Measurements from ENCODE around the gene PDE4D. TPM values are rescaled to one million over a fixed set of nuclear protein-coding genes. Genes with fewer than 3 reads are reported as not detected.

PDE4D gene
- total RNA-seq, 2 experiments from 2014 or later = 164 to 175 TPM

DNA sequence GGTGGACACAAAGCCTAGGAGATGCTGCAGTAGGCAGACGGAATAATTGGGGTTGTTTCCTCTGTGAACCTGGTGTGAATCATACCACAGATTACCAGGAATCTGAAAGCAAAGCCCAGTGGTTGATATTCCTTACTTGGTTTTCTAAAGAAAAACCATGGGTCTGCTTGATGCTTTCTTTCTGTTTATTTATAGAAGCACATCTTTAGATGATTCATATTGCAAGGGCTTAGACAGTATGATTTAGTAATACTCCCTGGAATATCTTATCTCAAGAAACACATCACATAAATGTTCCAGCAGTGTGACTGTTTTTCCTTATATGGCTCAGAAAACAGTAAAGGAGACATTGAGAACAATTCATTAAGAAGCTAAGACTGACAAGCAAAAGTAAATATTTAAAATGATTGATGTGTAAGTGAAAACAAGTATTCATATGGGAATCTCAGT, 687.4 kb downstream of the PDE4D start:
- Histone ChIP-seq H3K27ac (ENCODE audit: low read depth in 1 of 2, low read length in 2 of 2) (no peak overlapping the region), H3K4me1 (ENCODE audit: insufficient read depth, low read length) (no peaks in the 10 kb centered on the region), H3K27me3 (ENCODE audit: control insufficient read depth in 1 of 2, insufficient read depth in 2 of 2, low read length in 2 of 2) (no peaks in the 10 kb centered on the region), H3K36me3 (ENCODE audit: insufficient read depth, low read length) (no peaks in the 10 kb centered on the region), H3K9me3 (ENCODE audit: control insufficient read depth in 1 of 2, insufficient read depth in 1 of 2, low read length in 2 of 2) (no peaks in the 10 kb centered on the region), H3K4me3 (ENCODE audit: low read length) (no peak overlapping the region)
- H3K9me3 Mint-ChIP-seq = no peaks in the 10 kb centered on the region
- DNase-seq (no peak), ATAC-seq (ENCODE audit: poor library complexity) (no peak)
- TF ChIP-seq CTCF (IDR thresholded peaks at IDR 0.05) = no peak
- ChIA-PET CTCF (interaction anchor here (0.6 kb wide), 1 partner anchor 166 kb away, joined by 3 read pairs; no protein-coding TSS in a partner anchor), POLR2A (no interaction called here)
- intact Hi-C loops (cut with DNase I, micrococcal nuclease) = no loop called here
- no peak overlapping the region for H3K4me3 Mint-ChIP-seq
- no peaks in the 10 kb centered on the region for H3K4me1 Mint-ChIP-seq (ENCODE audit: low read depth)
- no peaks in the 10 kb centered on the region for H3K27me3 Mint-ChIP-seq
- no peaks in the 10 kb centered on the region for H3K36me3 Mint-ChIP-seq (ENCODE audit: low read depth)
- H3K27ac Mint-ChIP-seq = no peak overlapping the region

GRCh38 chr5:59204114-59204897, 689.2 kb downstream of the PDE4D start:
- H3K27ac Mint-ChIP-seq = no peak overlapping the region
- Histone ChIP-seq H3K27ac (ENCODE audit: low read depth in 1 of 2, low read length in 2 of 2) (no peak overlapping the region), H3K4me3 (ENCODE audit: low read length) (no peak overlapping the region), H3K9me3 (ENCODE audit: control insufficient read depth in 1 of 2, insufficient read depth in 1 of 2, low read length in 2 of 2) (no peaks in the 10 kb centered on the region), H3K36me3 (ENCODE audit: insufficient read depth, low read length) (no peaks in the 10 kb centered on the region), H3K27me3 (ENCODE audit: control insufficient read depth in 1 of 2, insufficient read depth in 2 of 2, low read length in 2 of 2) (no peaks in the 10 kb centered on the region), H3K4me1 (ENCODE audit: insufficient read depth, low read length) (no peaks in the 10 kb centered on the region)
- intact Hi-C loops (cut with DNase I, micrococcal nuclease) = no loop called here
- no peaks in the 10 kb centered on the region for H3K9me3 Mint-ChIP-seq
- no peaks in the 10 kb centered on the region for H3K27me3 Mint-ChIP-seq
- H3K4me1 Mint-ChIP-seq (ENCODE audit: low read depth) = no peaks in the 10 kb centered on the region
- no peak for TF ChIP-seq CTCF (IDR thresholded peaks at IDR 0.05)
- DNase-seq = no peak
- no peak overlapping the region for H3K4me3 Mint-ChIP-seq
- POLR2A ChIA-PET = no interaction called here
- CTCF ChIA-PET = no interaction called here
- ATAC-seq (ENCODE audit: poor library complexity) = no peak
- H3K36me3 Mint-ChIP-seq (ENCODE audit: low read depth) = no peaks in the 10 kb centered on the region

- CTCF ChIA-PET = no interaction called here
- Histone ChIP-seq H3K27ac (ENCODE audit: low read depth in 1 of 2, low read length in 2 of 2) (no peak overlapping the region), H3K4me1 (ENCODE audit: insufficient read depth, low read length) (no peaks in the 10 kb centered on the region), H3K27me3 (ENCODE audit: control insufficient read depth in 1 of 2, insufficient read depth in 2 of 2, low read length in 2 of 2) (no peaks in the 10 kb centered on the region), H3K4me3 (ENCODE audit: low read length) (no peak overlapping the region), H3K9me3 (ENCODE audit: control insufficient read depth in 1 of 2, insufficient read depth in 1 of 2, low read length in 2 of 2) (no peaks in the 10 kb centered on the region), H3K36me3 (ENCODE audit: insufficient read depth, low read length) (no peaks in the 10 kb centered on the region)
- DNase-seq = no peak
- H3K36me3 Mint-ChIP-seq (ENCODE audit: low read depth) = no peaks in the 10 kb centered on the region
- no peaks in the 10 kb centered on the region for H3K4me1 Mint-ChIP-seq (ENCODE audit: low read depth)
- H3K9me3 Mint-ChIP-seq = no peaks in the 10 kb centered on the region
- no peak for ATAC-seq (ENCODE audit: poor library complexity)
- intact Hi-C loops (cut with DNase I, micrococcal nuclease) = no loop called here
- TF ChIP-seq CTCF (IDR thresholded peaks at IDR 0.05) = no peak
- no peaks in the 10 kb centered on the region for H3K27me3 Mint-ChIP-seq
- H3K27ac Mint-ChIP-seq = no peak overlapping the region
- H3K4me3 Mint-ChIP-seq = no peak overlapping the region
- POLR2A ChIA-PET = no interaction called here
Measured at GRCh38 chr5:59199868-59200267, 693.7 kb downstream of the PDE4D start.
